Cortex of kidney (tissue), 1 donor: ENCODE data around the gene NRCAM.

ENCODE experiments used
- DNase-seq: peaks from one replicate; lab custom pipeline; 2025; lab: John Stamatoyannopoulos, UW

NRCAM gene

GRCh38 chr7:108425714-108426275, 30.4 kb downstream of the NRCAM start:
- no peak for DNase-seq

DNA sequence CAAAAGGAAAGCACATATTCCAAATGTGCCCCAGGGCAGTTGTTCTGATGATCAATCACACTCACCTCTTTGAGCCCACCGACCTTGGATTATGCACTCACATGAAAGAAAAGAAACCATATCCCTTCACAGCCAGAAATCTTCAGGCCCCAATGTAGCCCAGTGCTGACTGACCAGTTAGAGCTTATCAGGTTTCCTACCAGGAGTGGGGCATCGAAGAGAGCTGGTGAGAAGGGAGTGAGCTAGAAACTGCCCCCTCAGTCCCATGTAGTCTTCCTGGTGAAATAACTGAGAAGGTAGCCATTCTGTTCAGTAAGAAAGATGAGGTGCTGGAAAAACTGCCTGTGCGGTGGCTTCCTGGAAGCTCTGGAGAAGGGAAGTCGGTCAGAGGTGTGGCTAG, 32.2 kb downstream of the NRCAM start:
- DNase-seq, result no peak

- DNase-seq, result no peak
Measured at GRCh38 chr7:108423089-108423989, 32.9 kb downstream of the NRCAM start.

DNA sequence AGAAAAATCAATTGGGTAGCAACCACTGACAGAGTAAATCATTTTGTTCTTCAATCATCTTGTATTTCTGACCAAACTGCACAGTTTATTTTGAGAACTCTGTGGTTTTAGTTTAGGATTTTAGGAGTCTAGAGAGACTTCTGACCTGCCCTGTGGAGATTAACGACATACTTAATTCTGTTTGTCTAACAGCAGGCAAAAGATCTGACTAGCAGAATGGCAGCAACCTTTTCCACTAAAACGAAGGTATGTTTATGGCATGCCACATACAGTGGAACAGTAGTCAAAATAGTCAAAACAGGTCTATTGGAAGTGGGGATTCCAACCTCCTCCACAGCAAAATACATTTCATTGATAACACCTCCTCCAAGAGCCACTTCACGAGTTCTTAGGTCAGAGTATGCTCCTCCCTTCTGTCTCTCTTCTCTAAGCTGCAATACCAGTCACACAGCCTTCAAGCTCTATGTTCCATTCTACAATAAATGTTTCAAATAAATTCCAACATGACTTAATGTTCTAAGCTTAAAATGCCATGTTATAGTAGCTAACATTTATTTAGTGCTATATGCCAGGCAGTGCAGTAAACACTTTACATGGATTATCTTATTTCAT, 34.4 kb downstream of the NRCAM start:
- no peak for DNase-seq

DNA sequence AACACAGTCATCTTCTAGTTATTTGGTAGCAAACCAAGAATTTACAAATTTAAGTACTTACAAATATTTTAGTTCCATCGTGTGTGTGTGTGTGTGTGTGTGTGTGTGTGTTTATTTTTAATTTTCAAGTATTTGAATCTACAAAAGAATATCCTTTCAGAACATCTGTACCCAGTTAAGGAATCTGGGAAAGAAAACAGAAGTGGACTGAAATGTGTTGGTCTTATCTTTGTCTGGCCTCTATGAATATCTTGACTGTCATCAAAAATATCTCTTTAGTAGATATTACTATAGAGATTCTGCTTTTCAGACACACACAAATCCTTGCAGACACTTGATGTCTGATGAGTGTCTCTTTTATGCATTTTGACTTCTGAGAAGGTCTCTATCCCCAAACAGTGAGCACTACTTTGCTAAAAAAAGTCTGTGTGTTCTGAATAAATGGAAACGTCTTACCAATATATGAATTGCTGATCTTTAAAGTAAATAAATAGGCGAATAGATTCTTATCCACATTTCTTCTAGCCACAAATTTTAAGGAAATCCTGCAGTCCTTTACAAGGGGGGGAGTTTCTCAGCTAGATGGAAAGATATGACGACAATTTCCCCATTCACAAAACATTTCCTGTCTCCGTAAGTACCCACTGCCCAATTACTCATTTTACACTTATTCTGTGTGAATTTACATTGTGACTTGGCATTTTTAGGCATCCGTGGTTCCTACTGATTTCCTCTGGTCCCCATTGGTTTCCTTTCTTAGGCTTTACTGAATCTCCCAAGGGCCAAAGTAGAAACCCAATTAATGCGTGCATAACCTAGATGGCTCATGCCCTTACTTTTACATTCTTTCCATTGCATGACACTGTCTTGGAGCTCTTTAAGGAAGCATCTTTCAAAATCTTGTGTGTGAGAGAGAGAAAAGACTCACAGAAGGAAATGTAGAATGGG, 36.0 kb downstream of the NRCAM start:
- DNase-seq, result no peak

DNA sequence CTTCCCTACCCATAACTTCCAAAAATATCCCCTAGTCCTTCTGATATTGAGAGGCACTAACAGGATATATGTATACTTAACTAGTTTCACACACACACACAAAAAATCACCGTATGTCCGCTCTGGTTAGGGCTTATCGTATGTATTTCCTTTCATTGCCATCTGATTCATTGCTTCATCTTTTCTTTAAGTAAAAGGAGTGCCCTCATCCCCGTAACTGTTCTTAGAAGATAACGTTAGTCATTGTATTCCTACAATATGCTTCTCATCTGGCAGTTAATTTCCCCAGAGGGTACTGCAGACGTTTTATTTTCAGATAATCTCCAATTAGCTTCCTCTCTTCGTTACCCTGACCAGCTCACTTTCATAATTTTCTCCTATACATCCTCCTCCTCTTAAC, 37.3 kb downstream of the NRCAM start:
- no peak for DNase-seq

DNA sequence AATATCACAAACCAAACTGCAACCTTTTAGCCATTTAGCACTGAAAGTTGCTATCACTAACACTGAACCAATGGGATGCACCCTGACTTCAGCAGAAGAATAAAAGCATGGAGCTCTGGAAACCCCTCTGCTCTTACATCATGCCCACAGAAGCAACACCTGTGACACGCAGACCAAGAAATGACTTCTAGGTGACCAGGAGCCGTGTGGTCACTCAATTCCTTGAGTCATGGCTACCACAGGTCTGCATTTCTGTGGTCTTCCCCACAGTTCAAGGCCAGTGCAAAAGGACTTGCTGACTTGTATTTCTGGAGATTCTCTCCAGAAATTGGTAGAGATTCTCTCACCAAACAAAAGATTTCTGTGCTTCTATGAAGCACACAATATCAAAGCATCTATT, 38.3 kb downstream of the NRCAM start:
- DNase-seq, result no peak

GRCh38 chr7:108417144-108417543, 39.1 kb downstream of the NRCAM start:
- no peak for DNase-seq

DNA sequence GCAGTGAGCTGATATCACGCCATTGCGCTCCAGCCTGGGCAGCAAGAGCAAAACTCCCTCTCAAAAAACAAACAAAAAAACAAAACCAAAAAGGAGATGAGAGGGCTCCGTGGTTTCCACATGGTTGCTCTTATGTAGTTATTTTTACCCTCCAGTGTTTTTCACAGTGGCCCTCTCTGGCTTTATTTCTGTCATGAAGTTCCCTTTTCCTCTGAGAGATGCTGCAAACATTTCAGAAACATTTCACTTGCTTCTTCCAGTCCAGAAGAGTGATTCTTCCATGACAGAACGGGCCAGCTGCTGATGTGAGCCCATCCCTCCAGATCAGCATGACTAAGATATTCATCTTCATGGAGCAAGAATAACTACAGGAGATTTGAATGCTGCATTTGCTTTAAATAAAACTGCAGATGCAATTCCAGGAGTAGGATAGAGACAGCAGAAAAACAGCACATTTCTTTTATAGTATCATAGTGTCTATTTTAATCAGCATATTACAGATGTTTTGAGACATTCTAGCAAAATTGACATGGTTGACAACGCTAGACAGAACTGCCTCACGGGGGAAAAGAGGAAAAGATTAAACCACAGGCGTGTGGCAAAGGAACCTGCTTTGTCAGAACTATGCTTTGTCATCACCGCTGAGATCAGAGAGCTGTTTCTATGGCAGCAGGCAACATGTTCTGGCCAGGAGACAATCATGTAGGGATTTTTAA, 40.3 kb downstream of the NRCAM start:
- no peak for DNase-seq

DNA sequence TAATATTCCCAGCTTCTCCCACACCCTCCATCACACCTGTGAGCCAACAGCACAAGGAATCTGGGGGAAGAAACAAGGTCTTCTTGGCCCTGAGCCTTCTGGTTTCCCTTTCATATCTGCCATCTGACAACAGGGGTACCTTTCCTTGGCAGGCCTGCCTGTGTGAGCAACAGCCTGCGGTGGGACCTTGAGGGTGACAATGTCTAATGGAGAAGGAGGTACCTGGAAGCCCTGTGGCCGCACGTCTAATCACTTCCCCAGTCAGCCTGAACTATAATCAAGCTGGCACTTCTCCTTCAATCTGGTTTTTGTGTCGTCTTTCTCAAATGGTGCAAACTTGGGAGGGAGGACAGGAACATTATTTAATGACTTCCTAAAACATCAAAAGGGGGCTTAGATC, 41.2 kb downstream of the NRCAM start:
- no peak for DNase-seq

DNA sequence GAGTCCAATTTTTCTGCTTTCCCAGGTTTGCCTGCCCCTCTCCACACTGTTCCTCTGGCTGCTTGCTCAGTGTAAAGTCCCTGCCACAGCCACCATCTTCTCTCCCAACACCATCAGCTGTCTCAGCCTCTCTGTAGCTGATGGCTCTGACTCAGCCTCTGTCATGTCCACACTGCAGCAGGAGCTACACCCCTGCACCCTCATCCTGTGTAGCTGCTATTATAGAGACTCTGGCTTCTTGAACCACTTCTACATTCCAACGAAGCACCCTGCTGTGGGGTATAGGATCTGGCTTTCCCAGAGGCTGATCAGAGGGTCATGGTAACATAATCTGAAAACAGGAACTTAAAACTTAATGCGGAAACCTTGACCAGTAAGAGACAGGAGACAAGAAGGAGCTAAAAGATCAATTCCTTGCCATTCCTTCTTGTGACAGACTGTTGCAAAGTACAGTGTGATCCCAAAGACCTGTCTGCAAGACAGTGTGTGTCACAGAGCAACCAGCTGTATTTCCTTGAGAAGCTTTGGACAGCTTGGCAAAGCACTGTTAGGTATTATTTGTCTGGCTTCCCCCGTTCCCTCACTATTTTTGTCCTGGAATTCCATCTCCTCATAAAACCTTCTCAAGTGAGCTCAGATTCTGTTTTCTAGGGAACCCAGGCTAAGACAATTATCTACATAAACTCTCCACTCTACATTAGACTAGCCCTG, 42.3 kb downstream of the NRCAM start:
- DNase-seq, result no peak

GRCh38 chr7:108413337-108413736, 42.9 kb downstream of the NRCAM start:
- no peak for DNase-seq

DNA sequence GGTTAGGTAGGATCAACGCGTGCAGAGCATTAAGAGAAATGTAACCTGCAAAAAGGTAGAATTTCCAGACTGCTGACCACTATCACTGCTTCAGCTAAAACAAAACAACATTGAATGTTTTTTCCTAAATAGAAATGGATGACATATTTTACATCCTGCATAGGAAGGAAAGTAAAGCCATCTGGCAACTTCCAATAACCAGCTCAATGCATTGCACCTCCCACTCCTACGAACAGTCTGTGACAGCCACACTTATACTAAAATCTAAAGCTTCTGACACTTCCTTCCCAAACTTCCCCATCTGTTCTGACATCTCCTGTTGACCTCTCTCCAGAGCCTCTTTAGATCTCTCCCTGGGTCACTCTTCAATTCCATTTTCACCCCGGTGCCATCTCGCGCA, 47.1 kb downstream of the NRCAM start:
- DNase-seq, result no peak

DNA sequence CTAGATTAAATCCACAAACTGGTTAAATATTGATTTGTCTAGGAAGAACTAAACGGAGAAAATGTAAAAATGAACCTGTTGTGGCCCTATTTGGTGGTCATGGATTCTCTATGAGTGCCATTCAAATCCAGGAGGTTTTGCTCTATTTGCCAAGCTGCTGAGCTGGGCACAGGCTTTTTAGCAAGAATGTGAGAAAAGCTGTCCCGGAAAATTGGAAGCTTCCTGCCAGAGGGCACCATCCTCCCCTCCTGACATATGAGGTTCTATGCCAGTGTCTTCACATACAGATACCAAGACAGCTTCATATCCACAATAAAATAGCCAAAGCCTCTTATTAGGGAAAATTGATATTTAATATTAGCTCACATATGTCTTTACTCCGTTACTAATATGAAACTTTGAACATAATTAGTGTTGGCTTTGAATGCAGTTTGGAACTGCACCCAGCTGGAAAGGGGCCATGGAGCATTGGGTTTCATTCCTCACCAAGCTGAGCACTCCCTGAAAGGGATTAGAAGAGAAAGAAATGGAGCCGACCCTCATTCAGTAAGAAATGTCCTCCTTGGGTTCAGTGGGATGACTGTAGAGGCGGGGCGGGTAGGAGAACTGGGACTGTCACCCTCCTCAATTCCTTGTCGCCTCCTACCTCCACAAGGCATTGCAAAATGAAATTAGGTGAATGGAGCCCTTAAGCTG, 47.8 kb downstream of the NRCAM start:
- no peak for DNase-seq

GRCh38 chr7:108407676-108408075, 48.6 kb downstream of the NRCAM start:
- no peak for DNase-seq

DNA sequence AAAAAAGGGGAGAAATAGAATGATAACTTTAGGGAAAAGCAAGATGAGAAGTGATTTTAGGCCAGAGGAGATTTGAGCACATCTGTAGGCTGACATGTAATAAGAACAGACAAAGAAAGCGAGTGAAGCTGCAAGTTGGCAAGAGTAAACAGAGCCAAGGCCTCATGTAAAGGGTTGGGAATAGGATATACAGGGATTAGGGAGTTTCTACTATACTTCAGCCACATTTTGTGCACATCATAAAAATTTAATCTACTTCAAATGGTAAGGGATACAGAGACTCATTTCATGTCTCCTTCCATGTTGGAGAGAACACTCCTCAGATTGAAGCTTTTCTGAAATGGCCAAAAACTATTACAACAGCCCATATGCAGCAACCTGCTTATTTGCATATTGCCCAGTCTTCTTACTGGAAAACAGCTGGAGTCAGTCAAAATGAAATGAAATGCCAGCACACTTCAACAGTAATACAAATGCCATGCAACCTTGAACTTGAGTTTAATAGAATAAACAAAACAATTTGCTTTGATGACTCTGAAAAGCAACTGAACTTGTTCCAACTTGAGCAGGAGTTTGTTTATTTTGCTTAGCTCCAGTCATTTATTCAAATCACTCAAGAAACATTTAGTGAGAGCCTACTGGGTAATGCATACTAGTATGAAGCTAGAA, 49.9 kb downstream of the NRCAM start:
- DNase-seq, result no peak

DNA sequence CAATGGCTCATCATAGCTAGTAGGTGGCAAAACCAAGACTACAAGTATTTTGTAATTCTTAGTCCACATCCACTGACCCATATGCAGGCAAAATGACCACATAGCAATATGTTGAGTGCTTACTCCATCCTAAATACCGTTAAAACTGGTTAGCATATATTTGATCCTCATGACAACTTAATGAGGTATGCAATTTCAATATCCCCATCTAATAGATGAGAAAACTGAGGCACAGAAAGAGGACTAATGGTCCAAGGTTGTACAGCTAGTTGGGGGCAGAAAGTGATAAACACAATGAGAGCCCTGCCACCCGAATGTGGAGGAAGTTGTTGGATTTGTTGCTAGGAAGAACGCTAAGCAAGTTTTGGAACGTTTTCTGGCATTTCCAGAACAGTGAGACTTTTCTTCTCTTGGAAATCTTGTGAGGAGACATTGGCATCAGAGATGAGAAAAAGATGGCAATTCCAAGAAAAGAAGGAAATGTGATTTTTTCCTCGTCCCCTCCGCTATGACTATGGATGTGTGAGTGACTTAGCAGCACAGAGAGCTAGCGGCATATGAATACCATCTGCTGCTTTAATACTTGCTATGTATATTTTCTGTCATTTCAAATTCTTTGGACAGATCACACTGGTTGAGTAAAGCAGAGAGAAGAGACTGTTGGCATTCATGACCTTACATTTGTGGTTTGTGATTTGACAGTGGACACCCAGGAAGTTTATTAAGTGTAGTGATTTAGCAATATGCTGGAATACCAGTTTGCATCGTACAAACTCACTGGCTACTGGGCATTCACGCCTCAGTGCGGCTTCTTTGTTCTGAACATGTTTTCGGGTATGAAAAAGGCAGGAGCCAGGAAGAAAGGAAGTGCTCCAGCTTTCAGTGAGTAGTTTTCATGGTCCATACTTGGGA, 51.5 kb downstream of the NRCAM start:
- DNase-seq, result no peak

DNA sequence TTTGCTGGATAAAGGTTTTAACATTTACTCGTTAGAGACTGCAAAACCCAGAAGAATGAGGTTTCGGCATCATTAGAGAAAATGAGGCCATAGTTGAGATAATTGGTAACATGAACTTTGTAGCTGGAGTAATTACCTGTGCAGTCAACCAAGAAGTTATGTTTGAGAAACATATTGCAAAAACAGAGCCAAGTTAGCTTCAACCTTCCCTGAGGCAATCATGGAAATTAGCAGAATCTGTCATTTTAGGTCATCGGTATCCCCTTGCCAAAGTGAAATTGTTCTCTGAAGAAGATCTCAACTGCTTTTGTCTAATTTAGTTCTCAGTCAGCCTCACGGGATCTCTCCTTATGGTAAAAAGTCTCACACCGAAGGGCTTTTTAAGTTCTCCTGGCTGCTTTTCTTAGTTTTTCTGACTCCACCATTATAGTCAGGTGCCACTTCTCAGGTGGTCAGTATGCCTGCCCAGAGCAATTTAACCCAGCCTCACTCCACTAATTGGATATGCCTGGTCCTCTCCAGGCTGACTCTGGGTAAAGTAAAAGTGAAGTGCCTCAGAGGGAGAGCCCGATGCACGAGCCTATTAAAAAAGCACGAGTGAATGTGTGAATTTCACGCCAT, 52.5 kb downstream of the NRCAM start:
- DNase-seq, result no peak
